ENCODE data around the gene PTPN14. TPM values are rescaled to one million over a fixed set of nuclear protein-coding genes. Genes with fewer than 3 reads are reported as not detected.

The PTPN14 gene
- total RNA-seq, 1 experiment from 2014 or later, result 88.4 TPM

DNA sequence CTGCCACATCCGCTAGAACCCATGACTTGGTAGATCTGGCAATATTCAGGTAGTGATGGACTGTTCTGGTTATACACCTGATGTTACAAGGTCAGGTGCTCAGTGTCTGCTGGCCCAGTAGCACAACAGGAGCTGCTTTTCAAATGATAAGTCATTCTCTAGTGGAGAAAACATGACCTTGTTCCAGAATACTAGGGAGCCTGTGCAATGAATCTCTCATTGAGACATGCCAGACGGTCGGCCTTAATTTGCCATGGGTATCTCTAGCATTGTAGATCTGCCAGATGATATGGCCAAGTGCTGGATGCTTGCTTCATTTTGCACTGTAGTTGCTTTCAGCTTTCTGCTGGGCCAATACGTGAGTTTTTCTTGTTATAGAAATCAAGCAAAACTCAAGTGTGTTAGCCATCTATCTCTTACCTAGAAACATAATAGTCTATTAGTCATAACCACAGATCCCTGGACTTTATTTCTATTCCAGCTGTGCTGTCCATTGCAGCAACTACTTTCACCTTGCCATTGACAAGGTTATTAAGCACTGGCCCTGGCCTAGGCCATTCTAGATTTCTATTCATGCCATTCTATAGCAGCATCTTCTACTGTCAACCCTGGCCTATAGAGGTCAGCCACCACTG is 37.7 kb upstream of the PTPN14 start:
- Mint-ChIP-seq H3K9me3 (no peaks in the 10 kb centered on the region), H3K27me3 (ENCODE audit: low read depth) (no peaks in the 10 kb centered on the region), H3K36me3 (no peaks in the 10 kb centered on the region), H3K4me3 (no peak overlapping the region), H3K4me1 (0 out of 2 replicates have a peak, but pooled peaks cover 2% of the 10 kb centered on the region), H3K27ac (no peak overlapping the region)
- DNase-seq (ENCODE audit: low spot score), result no peak
- CTCF ChIA-PET, result no interaction called here
- TF ChIP-seq NFATC4 (CRISPR knock-in tag; IDR thresholded peaks at IDR 0.05), result no peak
- TF ChIP-seq, protein P1, sequence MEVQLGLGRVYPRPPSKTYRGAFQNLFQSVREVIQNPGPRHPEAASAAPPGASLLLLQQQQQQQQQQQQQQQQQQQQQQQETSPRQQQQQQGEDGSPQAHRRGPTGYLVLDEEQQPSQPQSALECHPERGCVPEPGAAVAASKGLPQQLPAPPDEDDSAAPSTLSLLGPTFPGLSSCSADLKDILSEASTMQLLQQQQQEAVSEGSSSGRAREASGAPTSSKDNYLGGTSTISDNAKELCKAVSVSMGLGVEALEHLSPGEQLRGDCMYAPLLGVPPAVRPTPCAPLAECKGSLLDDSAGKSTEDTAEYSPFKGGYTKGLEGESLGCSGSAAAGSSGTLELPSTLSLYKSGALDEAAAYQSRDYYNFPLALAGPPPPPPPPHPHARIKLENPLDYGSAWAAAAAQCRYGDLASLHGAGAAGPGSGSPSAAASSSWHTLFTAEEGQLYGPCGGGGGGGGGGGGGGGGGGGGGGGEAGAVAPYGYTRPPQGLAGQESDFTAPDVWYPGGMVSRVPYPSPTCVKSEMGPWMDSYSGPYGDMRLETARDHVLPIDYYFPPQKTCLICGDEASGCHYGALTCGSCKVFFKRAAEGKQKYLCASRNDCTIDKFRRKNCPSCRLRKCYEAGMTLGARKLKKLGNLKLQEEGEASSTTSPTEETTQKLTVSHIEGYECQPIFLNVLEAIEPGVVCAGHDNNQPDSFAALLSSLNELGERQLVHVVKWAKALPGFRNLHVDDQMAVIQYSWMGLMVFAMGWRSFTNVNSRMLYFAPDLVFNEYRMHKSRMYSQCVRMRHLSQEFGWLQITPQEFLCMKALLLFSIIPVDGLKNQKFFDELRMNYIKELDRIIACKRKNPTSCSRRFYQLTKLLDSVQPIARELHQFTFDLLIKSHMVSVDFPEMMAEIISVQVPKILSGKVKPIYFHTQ (CRISPR knock-in tag; IDR thresholded peaks at IDR 0.05), result no peak
- TF ChIP-seq, protein P2, sequence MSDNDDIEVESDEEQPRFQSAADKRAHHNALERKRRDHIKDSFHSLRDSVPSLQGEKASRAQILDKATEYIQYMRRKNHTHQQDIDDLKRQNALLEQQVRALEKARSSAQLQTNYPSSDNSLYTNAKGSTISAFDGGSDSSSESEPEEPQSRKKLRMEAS (CRISPR knock-in tag; IDR thresholded peaks at IDR 0.05), result no peak
- TF ChIP-seq, protein P3, sequence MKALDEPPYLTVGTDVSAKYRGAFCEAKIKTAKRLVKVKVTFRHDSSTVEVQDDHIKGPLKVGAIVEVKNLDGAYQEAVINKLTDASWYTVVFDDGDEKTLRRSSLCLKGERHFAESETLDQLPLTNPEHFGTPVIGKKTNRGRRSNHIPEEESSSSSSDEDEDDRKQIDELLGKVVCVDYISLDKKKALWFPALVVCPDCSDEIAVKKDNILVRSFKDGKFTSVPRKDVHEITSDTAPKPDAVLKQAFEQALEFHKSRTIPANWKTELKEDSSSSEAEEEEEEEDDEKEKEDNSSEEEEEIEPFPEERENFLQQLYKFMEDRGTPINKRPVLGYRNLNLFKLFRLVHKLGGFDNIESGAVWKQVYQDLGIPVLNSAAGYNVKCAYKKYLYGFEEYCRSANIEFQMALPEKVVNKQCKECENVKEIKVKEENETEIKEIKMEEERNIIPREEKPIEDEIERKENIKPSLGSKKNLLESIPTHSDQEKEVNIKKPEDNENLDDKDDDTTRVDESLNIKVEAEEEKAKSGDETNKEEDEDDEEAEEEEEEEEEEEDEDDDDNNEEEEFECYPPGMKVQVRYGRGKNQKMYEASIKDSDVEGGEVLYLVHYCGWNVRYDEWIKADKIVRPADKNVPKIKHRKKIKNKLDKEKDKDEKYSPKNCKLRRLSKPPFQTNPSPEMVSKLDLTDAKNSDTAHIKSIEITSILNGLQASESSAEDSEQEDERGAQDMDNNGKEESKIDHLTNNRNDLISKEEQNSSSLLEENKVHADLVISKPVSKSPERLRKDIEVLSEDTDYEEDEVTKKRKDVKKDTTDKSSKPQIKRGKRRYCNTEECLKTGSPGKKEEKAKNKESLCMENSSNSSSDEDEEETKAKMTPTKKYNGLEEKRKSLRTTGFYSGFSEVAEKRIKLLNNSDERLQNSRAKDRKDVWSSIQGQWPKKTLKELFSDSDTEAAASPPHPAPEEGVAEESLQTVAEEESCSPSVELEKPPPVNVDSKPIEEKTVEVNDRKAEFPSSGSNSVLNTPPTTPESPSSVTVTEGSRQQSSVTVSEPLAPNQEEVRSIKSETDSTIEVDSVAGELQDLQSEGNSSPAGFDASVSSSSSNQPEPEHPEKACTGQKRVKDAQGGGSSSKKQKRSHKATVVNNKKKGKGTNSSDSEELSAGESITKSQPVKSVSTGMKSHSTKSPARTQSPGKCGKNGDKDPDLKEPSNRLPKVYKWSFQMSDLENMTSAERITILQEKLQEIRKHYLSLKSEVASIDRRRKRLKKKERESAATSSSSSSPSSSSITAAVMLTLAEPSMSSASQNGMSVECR (CRISPR knock-in tag; IDR thresholded peaks at IDR 0.05; ENCODE audit: borderline replicate concordance), result no peak
- TF ChIP-seq FOXK1 (CRISPR knock-in tag; IDR thresholded peaks at IDR 0.05), result no peak
- TF ChIP-seq ZNF219 (CRISPR knock-in tag; IDR thresholded peaks at IDR 0.05; ENCODE audit: borderline replicate concordance), result no peak
- TF ChIP-seq, protein P4, sequence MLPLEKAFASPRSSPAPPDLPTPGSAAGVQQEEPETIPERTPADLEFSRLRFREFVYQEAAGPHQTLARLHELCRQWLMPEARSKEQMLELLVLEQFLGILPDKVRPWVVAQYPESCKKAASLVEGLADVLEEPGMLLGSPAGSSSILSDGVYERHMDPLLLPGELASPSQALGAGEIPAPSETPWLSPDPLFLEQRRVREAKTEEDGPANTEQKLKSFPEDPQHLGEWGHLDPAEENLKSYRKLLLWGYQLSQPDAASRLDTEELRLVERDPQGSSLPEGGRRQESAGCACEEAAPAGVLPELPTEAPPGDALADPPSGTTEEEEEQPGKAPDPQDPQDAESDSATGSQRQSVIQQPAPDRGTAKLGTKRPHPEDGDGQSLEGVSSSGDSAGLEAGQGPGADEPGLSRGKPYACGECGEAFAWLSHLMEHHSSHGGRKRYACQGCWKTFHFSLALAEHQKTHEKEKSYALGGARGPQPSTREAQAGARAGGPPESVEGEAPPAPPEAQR (CRISPR knock-in tag; IDR thresholded peaks at IDR 0.05), result no peak
- TF ChIP-seq, protein P5, sequence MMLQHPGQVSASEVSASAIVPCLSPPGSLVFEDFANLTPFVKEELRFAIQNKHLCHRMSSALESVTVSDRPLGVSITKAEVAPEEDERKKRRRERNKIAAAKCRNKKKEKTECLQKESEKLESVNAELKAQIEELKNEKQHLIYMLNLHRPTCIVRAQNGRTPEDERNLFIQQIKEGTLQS (CRISPR knock-in tag; conservative IDR thresholded peaks at IDR 0.05), result no peak
- TF ChIP-seq, protein P6, sequence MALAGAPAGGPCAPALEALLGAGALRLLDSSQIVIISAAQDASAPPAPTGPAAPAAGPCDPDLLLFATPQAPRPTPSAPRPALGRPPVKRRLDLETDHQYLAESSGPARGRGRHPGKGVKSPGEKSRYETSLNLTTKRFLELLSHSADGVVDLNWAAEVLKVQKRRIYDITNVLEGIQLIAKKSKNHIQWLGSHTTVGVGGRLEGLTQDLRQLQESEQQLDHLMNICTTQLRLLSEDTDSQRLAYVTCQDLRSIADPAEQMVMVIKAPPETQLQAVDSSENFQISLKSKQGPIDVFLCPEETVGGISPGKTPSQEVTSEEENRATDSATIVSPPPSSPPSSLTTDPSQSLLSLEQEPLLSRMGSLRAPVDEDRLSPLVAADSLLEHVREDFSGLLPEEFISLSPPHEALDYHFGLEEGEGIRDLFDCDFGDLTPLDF (CRISPR knock-in tag; IDR thresholded peaks at IDR 0.05), result no peak
- no peak for TF ChIP-seq SP1 (CRISPR knock-in tag; conservative IDR thresholded peaks at IDR 0.05)
- TF ChIP-seq, protein P7, sequence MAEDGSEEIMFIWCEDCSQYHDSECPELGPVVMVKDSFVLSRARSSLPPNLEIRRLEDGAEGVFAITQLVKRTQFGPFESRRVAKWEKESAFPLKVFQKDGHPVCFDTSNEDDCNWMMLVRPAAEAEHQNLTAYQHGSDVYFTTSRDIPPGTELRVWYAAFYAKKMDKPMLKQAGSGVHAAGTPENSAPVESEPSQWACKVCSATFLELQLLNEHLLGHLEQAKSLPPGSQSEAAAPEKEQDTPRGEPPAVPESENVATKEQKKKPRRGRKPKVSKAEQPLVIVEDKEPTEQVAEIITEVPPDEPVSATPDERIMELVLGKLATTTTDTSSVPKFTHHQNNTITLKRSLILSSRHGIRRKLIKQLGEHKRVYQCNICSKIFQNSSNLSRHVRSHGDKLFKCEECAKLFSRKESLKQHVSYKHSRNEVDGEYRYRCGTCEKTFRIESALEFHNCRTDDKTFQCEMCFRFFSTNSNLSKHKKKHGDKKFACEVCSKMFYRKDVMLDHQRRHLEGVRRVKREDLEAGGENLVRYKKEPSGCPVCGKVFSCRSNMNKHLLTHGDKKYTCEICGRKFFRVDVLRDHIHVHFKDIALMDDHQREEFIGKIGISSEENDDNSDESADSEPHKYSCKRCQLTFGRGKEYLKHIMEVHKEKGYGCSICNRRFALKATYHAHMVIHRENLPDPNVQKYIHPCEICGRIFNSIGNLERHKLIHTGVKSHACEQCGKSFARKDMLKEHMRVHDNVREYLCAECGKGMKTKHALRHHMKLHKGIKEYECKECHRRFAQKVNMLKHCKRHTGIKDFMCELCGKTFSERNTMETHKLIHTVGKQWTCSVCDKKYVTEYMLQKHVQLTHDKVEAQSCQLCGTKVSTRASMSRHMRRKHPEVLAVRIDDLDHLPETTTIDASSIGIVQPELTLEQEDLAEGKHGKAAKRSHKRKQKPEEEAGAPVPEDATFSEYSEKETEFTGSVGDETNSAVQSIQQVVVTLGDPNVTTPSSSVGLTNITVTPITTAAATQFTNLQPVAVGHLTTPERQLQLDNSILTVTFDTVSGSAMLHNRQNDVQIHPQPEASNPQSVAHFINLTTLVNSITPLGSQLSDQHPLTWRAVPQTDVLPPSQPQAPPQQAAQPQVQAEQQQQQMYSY (CRISPR knock-in tag; IDR thresholded peaks at IDR 0.05), result no peak
- ATAC-seq, result no peak
- POLR2A ChIA-PET, result no interaction called here
